CD4-positive, alpha-beta T cell treated with Interleukin-21 for 1 hour (primary cell): ENCODE measurements around the gene ATP8A2.
"Not testable (repeated sequence)": the region's sequence is repeated elsewhere in the genome, so short reads cannot be mapped to it uniquely, and the experiment has no call there.

Experiments
- DNase-seq: peaks from one replicate; pipeline ENCODE4 v3.0.0-alpha.2; 2020

Gene ATP8A2

DNA sequence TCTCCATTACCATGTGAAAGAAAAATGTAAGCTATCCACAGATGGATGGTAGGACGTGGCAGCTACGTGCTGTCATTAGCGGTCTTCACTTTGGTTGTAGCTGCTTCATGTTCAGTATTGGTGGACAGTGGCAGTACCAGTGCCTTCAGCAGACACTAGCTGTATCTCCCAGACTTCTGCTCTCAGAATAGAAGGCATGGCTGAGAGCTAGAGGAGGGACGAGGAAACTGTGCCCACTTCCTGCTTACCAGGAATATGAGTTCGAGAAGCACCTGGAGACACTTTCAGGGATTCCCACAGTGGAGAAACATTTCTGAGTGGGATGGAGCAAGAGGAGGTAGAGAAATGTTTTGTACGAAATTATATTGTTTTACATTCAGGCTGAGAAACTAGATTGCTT, 686.9 kb downstream of the ATP8A2 start:
- DNase-seq: no peak

DNA sequence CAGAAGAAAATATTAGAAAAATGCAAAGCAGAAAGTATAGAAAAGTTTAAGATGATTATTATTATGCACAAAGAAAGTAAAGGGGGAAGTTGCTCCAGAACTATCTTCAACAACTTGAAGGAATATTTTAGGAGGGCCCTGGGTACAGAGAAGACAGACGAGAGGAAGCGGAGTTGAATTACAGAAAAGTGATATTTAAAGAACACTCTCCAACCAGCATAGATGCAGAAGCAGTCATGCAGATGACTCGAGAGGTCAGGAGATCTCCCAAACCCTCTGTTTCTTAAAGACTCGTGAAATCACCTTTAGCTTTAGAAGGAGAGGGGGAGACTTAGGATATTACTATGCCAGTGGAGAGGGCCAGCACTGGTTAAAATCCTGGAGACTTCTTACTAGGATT, 688.6 kb downstream of the ATP8A2 start:
- no peak for DNase-seq

GRCh38 chr13:26061256-26061655, 689.5 kb downstream of the ATP8A2 start:
- DNase-seq: no peak

GRCh38 chr13:26061947-26062346, 690.2 kb downstream of the ATP8A2 start:
- DNase-seq: no peak

- DNase-seq: peak; percentile 57
Measured at GRCh38 chr13:26062853-26063444, 691.2 kb downstream of the ATP8A2 start.

DNA sequence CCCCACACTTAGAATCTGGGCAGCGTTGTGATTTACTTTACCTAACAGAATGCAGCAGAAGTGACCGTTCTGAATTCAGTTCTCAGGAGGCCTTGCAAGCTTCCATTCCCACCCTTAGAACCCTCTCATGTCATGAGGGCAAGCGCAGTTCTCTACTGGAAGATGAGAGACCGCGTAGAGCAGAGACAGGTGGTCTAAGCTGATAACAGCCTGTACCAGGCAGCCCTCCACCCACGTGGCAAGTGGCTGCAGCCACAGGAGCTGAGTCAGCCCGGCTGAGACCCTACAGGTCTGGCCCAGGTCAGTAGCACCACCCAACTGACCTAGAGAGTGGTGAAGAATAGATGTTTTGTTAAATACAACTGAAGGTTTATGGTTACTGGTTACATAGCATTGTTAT, 694.7 kb downstream of the ATP8A2 start:
- DNase-seq: not testable (repeated sequence)

DNA sequence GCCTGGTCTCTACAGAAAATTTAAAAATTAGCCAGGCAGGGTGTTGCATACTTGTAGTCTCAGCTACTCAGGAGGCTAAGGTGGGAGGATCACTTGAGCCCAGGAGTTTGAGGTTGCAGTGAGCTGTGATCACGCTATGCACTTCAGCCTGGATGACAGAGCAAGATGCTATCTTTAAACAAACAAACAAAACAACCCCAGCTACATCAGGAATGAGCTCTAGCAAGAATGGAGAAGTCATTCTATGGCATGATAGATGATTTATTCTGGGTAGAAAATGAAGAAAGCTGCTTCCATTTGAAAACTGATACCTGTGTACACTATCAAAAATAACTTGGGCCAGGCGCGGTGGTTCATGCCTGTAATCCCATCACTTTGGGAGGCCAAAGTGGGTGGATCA, 695.8 kb downstream of the ATP8A2 start:
- DNase-seq: no peak

- not testable (repeated sequence) for DNase-seq
Measured at GRCh38 chr13:26068372-26068771, 696.6 kb downstream of the ATP8A2 start.

GRCh38 chr13:26069642-26070041, 697.9 kb downstream of the ATP8A2 start:
- not testable (repeated sequence) for DNase-seq

- no peak for DNase-seq
Measured at GRCh38 chr13:26071691-26072090, 699.9 kb downstream of the ATP8A2 start.

GRCh38 chr13:26072335-26072734, 700.6 kb downstream of the ATP8A2 start:
- not testable (repeated sequence) for DNase-seq

GRCh38 chr13:26074706-26075105, 702.9 kb downstream of the ATP8A2 start:
- DNase-seq: no peak
